ENCODE data around the gene AHI1.

Gene AHI1

GRCh38 chr6:135334169-135334568, 163.4 kb downstream of the AHI1 start:
- no peak for DNase-seq (ENCODE audit: low read depth in 2 of 3, low spot score in 2 of 3)

GRCh38 chr6:135331002-135331401, 166.5 kb downstream of the AHI1 start:
- DNase-seq (ENCODE audit: low read depth in 2 of 3, low spot score in 2 of 3) = no peak

- no peak for DNase-seq (ENCODE audit: low read depth in 2 of 3, low spot score in 2 of 3)
Measured at GRCh38 chr6:135329851-135330803, 167.4 kb downstream of the AHI1 start.

- no peak for DNase-seq (ENCODE audit: low read depth in 2 of 3, low spot score in 2 of 3)
Measured at GRCh38 chr6:135328136-135328535, 169.4 kb downstream of the AHI1 start.

- DNase-seq (ENCODE audit: low read depth in 2 of 3, low spot score in 2 of 3) = no peak
Measured at GRCh38 chr6:135325624-135326424, 171.7 kb downstream of the AHI1 start.

GRCh38 chr6:135324531-135324930, 173.0 kb downstream of the AHI1 start:
- DNase-seq (ENCODE audit: low read depth in 2 of 3, low spot score in 2 of 3) = no peak

- DNase-seq (ENCODE audit: low read depth in 2 of 3, low spot score in 2 of 3) = no peak
Measured at GRCh38 chr6:135323979-135324378, 173.6 kb downstream of the AHI1 start.

- DNase-seq (ENCODE audit: low read depth in 2 of 3, low spot score in 2 of 3) = no peak
Measured at GRCh38 chr6:135323202-135323668, 174.3 kb downstream of the AHI1 start.

GRCh38 chr6:135322427-135323201, 174.9 kb downstream of the AHI1 start:
- DNase-seq (ENCODE audit: low read depth in 2 of 3, low spot score in 2 of 3) = no peak

GRCh38 chr6:135320721-135321621, 176.6 kb downstream of the AHI1 start:
- no peak for DNase-seq (ENCODE audit: low read depth in 2 of 3, low spot score in 2 of 3)

GRCh38 chr6:135319819-135320218, 177.7 kb downstream of the AHI1 start:
- no peak for DNase-seq (ENCODE audit: low read depth in 2 of 3, low spot score in 2 of 3)

GRCh38 chr6:135318738-135319469, 178.6 kb downstream of the AHI1 start:
- no peak for DNase-seq (ENCODE audit: low read depth in 2 of 3, low spot score in 2 of 3)

GRCh38 chr6:135314543-135314942, 183.0 kb downstream of the AHI1 start:
- no peak for DNase-seq (ENCODE audit: low read depth in 2 of 3, low spot score in 2 of 3)

- no peak for DNase-seq (ENCODE audit: low read depth in 2 of 3, low spot score in 2 of 3)
Measured at GRCh38 chr6:135311446-135312200, 185.9 kb downstream of the AHI1 start.

GRCh38 chr6:135310291-135310690, 187.2 kb downstream of the AHI1 start:
- DNase-seq (ENCODE audit: low read depth in 2 of 3, low spot score in 2 of 3) = no peak

GRCh38 chr6:135306740-135307420, 190.7 kb downstream of the AHI1 start:
- DNase-seq (ENCODE audit: low read depth in 2 of 3, low spot score in 2 of 3) = no peak

GRCh38 chr6:135306166-135306565, 191.4 kb downstream of the AHI1 start:
- no peak for DNase-seq (ENCODE audit: low read depth in 2 of 3, low spot score in 2 of 3)

- DNase-seq (ENCODE audit: low read depth in 2 of 3, low spot score in 2 of 3) = no peak
Measured at GRCh38 chr6:135305684-135306083, 191.9 kb downstream of the AHI1 start.

All from activated CD8-positive, alpha-beta memory T cell treated with anti-CD3 and anti-CD28 coated beads for 48 hours (primary cell).